Adrenal gland (tissue), 12 donors: ENCODE results near the gene DEFB124. TPM values are rescaled to one million over a fixed set of nuclear protein-coding genes. Genes with fewer than 3 reads are reported as not detected.
"Not testable (repeated sequence)": the region's sequence is repeated elsewhere in the genome, so short reads cannot be mapped to it uniquely, and the experiment has no call there.

ENCODE experiments used
- DNase-seq, 7 donors: peaks; one replicate each; pipeline ENCODE4 v3.0.0-alpha.2; 2019 to 2020
- H3K27ac ChIP-seq, 5 donors: fragments of 200-600 bp; sonication (generic) in 4 of 5; 1 replicate in 3 of 5; 2 replicates in 2 of 5; pipeline versions ENCODE4 v1.5.1 to v1.8.0; 2016 to 2020; ENCODE audit warnings: mild to moderate bottlenecking in 1 of 5
- H3K27me3 ChIP-seq: fragments of 200-600 bp; 2 replicates; pipeline ENCODE4 v1.8.0; 2021
- H3K36me3 ChIP-seq, 2 donors: fragments of 200-600 bp; replicated peaks in 1 of 2; 1 replicate in 1 of 2; 2 replicates in 1 of 2; pipeline versions ENCODE4 v1.5.1 to v1.8.0; 2018 to 2022
- H3K4me1 ChIP-seq, 2 donors: fragments of 200-600 bp; replicated peaks in 1 of 2; 1 replicate in 1 of 2; 2 replicates in 1 of 2; pipeline versions ENCODE4 v1.5.1 to v1.8.0; 2018 to 2021
- H3K4me3 ChIP-seq, 4 donors: fragments of 200-600 bp; sonication (generic) in 3 of 4; one replicate each; pipeline ENCODE4 v1.5.1; 2016 to 2018
- H3K9me3 ChIP-seq, 3 donors: fragments of 200-600 bp; sonication (generic) in 1 of 3; replicated peaks in 1 of 3; 1 replicate in 2 of 3; 2 replicates in 1 of 3; pipeline versions ENCODE4 v1.5.1 to v1.8.0; 2016 to 2021
- CTCF ChIP-seq, 6 experiments: fragments of 450-650 bp in 4 of 6; fragments of 200-600 bp in 2 of 6; sonication (generic) in 1 of 6; IDR thresholded peaks; 1 replicate in 5 of 6; 2 replicates in 1 of 6; pipeline versions ENCODE4 v1.5.1 to v1.8.0; 2016 to 2021; ENCODE audit warnings: antibody characterized with exemption in 6 of 6, mild to moderate bottlenecking in 2 of 6, moderate library complexity in 1 of 6
- POLR2A ChIP-seq, 2 donors: fragments of 450-650 bp; IDR thresholded peaks; one replicate each; pipeline ENCODE4 v1.6.1; 2017; ENCODE audit warnings: antibody characterized with exemption in 2 of 2, mild to moderate bottlenecking in 2 of 2, moderate library complexity in 1 of 2
- WGBS, 4 donors: extraction: QIAGEN DNeasy Blood & Tissue Kit in 2 of 4; methylation state at CpG; one replicate each; pipeline versions ENCODE4 v1.1.5 to v1.1.7; 2013 to 2017; 5-methylcytosine and 5-hydroxymethylcytosine counted together
- intact Hi-C, 2 donors: fragments of 100-400 bp; cut with DNase I; formaldehyde crosslinking; loops; one replicate each; pipeline versions ENCODE4 v1.14.1 to v1.15.0; 2022 to 2023
- polyA plus RNA-seq, 3 donors: library from polyadenylated mRNA; stranded (reverse); fragments of 200-250 nt in 2 of 3; fragments of 350-450 nt in 1 of 3; fragmentation: Illumina TruSeq in 1 of 3; extraction: RNeasy Lipid Tissue Mini Kit (QIAGEN cat#74804) in 1 of 3; gene quantifications; one replicate each; pipeline ENCODE4 v1.2.3, GENCODE V29; 2013 to 2014
- total RNA-seq, 9 donors: library from RNA; depleted of rRNA in 4 of 9; stranded (reverse); fragments of >200 nt in 4 of 9; fragments of 120-200 nt in 1 of 9; fragmentation: NEBNext Ultra II Directional in 1 of 9; extraction: Animal tissue kit (Norgen Biotek cat#: 25700) in 1 of 9; gene quantifications; one replicate each; pipeline versions ENCODE4 v1.1.0 to v1.2.4, GENCODE V29; 2013 to 2023
- donor health status: healthy with polysubstance abuse.
- donor health status: Bipolar disorder and iron deficiency.
- donor health status: DM: yes; HTN: yes; CAD: no.
- donor health status: DM: no; HTN: no; CAD: no.
- donor health status: DM: no; HTN: no; CAD: no.
- donor health status: DM: yes; HTN: yes; CAD: no.

The DEFB124 gene
- total and polyA plus RNA-seq, 12 donors = 0.20 TPM; not detected in 11

GRCh38 chr20:31449511-31450414 lies 25.2 kb downstream of the DEFB124 start:
- no peaks in the 10 kb centered on the region for H3K4me1 ChIP-seq
- intact Hi-C loops = no loop called here
- H3K9me3 ChIP-seq = no peaks in the 10 kb centered on the region
- no peak for TF ChIP-seq CTCF (IDR thresholded peaks at IDR 0.05)
- no peak for TF ChIP-seq POLR2A (IDR thresholded peaks at IDR 0.05)
- H3K4me3 ChIP-seq = no peak overlapping the region
- H3K27me3 ChIP-seq = no peaks in the 10 kb centered on the region
- 60 to 73% (median 69%) methylated on average over 8 of the region's 8 CpGs for WGBS, 4 donors
- no peaks in the 10 kb centered on the region for H3K36me3 ChIP-seq
- DNase-seq = no peak
- H3K27ac ChIP-seq = no peak overlapping the region

- H3K27me3 ChIP-seq = no peaks in the 10 kb centered on the region
- H3K4me3 ChIP-seq = no peak overlapping the region
- no peak for DNase-seq
- no peaks in the 10 kb centered on the region for H3K36me3 ChIP-seq
- intact Hi-C loops = no loop called here
- no peaks in the 10 kb centered on the region for H3K9me3 ChIP-seq
- 66 to 71% (median 68%) methylated on average over 12 of the region's 12 CpGs for WGBS, 4 donors
- H3K27ac ChIP-seq = no peak overlapping the region
- TF ChIP-seq POLR2A (IDR thresholded peaks at IDR 0.05) (no peak), CTCF (IDR thresholded peaks at IDR 0.05) (no peak)
- no peaks in the 10 kb centered on the region for H3K4me1 ChIP-seq
Observed at GRCh38 chr20:31446084-31446819, 28.7 kb downstream of the DEFB124 start.

GRCh38 chr20:31440012-31440659 lies 34.8 kb downstream of the DEFB124 start, which contains the start of gene DEFB123:
Gene DEFB123 (plus strand): TSS chr20:31440632. CDS start chr20:31440699, 67 bp downstream.
- intact Hi-C loops = no loop called here
- Histone ChIP-seq H3K4me1 (no peaks in the 10 kb centered on the region), H3K36me3 (no peaks in the 10 kb centered on the region), H3K4me3 (no peak within 1 kb of the TSS), H3K27ac (no peak within 1 kb of the TSS), H3K27me3 (no peaks in the 10 kb centered on the region), H3K9me3 (no peaks in the 10 kb centered on the region)
- no peak for DNase-seq
- TF ChIP-seq POLR2A (IDR thresholded peaks at IDR 0.05) = no peak
- no peak for TF ChIP-seq CTCF (IDR thresholded peaks at IDR 0.05)
- WGBS, 4 donors = 72 to 77% (median 74%) methylated on average over 13 to 16 of the region's 16 CpGs

GRCh38 chr20:31430568-31431115 lies 44.3 kb downstream of the DEFB124 start:
- TF ChIP-seq POLR2A (IDR thresholded peaks at IDR 0.05) (no peak), CTCF (IDR thresholded peaks at IDR 0.05) (no peak)

GRCh38 chr20:31427576-31427975 lies 47.4 kb downstream of the DEFB124 start:
- WGBS, 4 donors = 87 to 97% (median 93%) methylated on average over 5 to 26 of the region's 31 CpGs

More at GRCh38 chr20:31430568-31431115, 44.3 kb downstream of the DEFB124 start:
- intact Hi-C loops = no loop called here
- H3K4me3 ChIP-seq = no peak overlapping the region
- H3K9me3 ChIP-seq = no peaks in the 10 kb centered on the region
- no peaks in the 10 kb centered on the region for H3K36me3 ChIP-seq
- WGBS, 4 donors = 59 to 65% (median 60%) methylated on average over 4 of the region's 4 CpGs
- DNase-seq = no peak
- no peak overlapping the region for H3K27ac ChIP-seq
- H3K4me1 ChIP-seq = no peaks in the 10 kb centered on the region
- peaks cover 6% of the 10 kb centered on the region for H3K27me3 ChIP-seq

GRCh38 chr20:31426891-31427551 lies 47.9 kb downstream of the DEFB124 start:
- DNase-seq, intact Hi-C loops, H3K36me3 ChIP-seq, H3K9me3 ChIP-seq, H3K4me3 ChIP-seq, H3K27ac ChIP-seq, H3K4me1 ChIP-seq, H3K27me3 ChIP-seq: not testable (repeated sequence)
- WGBS, 4 donors = 85 to 89% methylated on average over 25 to 33 of the region's 48 CpGs; no CpG with 5 or more reads in 2 of the 4 donors

More at GRCh38 chr20:31427576-31427975, 47.4 kb downstream of the DEFB124 start:
- intact Hi-C loops, H3K27ac ChIP-seq, H3K4me3 ChIP-seq, H3K9me3 ChIP-seq, H3K27me3 ChIP-seq, DNase-seq, H3K4me1 ChIP-seq, H3K36me3 ChIP-seq: not testable (repeated sequence)
